Measurements from ENCODE around the gene RNASE4. TPM values are rescaled to one million over a fixed set of nuclear protein-coding genes. Genes with fewer than 3 reads are reported as not detected.
A peak's percentile ranks its signal among the peaks of the same experiment; 100 is the strongest.

Gene RNASE4
- total and polyA plus RNA-seq, 10 of the 15 experiments (the other 5 are each of a cell fraction or from before 2014, with no cell fraction given) = 0.87 to 2.6 (median 1.3) TPM

DNA sequence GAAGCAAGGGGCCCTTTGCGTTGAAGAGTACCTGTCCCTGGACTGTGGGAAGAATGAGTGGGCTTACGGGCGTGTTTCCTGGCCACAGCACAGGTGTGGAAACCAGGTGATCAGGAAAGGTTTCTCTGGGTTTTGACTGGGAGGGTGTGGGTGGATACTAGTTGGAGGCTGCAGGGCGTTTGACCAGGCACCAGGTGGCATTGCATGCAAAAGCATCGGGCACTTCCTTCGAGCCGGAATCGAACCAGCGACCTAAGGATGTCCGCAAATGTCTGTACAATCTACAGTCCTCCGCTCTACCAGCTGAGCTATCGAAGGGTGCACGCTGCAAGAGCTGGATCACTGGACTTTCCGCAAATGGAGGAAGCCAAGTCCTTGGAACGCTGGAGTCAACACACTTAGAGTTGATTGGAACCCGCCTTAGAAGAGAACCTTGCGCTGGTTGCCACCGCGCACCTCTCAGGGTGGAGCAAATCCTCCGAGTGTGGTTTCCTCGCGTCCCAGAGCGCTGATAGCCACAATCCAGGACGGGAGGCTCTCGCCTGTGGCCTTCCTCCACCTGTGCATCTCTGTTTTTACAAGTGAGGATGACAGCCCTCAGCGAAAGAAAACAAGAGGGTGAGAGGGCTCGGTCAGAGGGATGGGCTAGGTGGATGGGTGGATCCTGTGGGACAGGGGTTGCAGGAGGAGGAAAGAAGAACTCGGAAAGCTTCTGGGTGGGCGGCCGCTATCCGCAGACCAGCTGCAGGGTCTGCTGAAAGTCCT lies 21.2 kb upstream of the RNASE4 start (continued):
- TF ChIP-seq, protein P1, sequence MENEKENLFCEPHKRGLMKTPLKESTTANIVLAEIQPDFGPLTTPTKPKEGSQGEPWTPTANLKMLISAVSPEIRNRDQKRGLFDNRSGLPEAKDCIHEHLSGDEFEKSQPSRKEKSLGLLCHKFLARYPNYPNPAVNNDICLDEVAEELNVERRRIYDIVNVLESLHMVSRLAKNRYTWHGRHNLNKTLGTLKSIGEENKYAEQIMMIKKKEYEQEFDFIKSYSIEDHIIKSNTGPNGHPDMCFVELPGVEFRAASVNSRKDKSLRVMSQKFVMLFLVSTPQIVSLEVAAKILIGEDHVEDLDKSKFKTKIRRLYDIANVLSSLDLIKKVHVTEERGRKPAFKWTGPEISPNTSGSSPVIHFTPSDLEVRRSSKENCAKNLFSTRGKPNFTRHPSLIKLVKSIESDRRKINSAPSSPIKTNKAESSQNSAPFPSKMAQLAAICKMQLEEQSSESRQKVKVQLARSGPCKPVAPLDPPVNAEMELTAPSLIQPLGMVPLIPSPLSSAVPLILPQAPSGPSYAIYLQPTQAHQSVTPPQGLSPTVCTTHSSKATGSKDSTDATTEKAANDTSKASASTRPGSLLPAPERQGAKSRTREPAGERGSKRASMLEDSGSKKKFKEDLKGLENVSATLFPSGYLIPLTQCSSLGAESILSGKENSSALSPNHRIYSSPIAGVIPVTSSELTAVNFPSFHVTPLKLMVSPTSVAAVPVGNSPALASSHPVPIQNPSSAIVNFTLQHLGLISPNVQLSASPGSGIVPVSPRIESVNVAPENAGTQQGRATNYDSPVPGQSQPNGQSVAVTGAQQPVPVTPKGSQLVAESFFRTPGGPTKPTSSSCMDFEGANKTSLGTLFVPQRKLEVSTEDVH (IDR thresholded peaks at IDR 0.05; ENCODE audit: low read depth, partially characterized antibody) = no peak
- TF ChIP-seq PML (IDR thresholded peaks at IDR 0.05; ENCODE audit: low read length) = no peak
- TF ChIP-seq CBX3 (IDR thresholded peaks at IDR 0.05; ENCODE audit: borderline replicate concordance, low read depth) = no peak
- TF ChIP-seq HDAC2 (IDR thresholded peaks at IDR 0.05) = no peak
- no peak for TF ChIP-seq SMAD1 (IDR thresholded peaks at IDR 0.05; ENCODE audit: low read depth, partially characterized antibody)
- TF ChIP-seq MXI1 (IDR thresholded peaks at IDR 0.05; ENCODE audit: low read depth, low read length) = peak; percentile 60
- TF ChIP-seq, protein P2, sequence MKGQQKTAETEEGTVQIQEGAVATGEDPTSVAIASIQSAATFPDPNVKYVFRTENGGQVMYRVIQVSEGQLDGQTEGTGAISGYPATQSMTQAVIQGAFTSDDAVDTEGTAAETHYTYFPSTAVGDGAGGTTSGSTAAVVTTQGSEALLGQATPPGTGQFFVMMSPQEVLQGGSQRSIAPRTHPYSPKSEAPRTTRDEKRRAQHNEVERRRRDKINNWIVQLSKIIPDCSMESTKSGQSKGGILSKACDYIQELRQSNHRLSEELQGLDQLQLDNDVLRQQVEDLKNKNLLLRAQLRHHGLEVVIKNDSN (IDR thresholded peaks at IDR 0.05; ENCODE audit: borderline replicate concordance, extremely low read length, insufficient read depth, low read depth, low read length) = no peak
- TF ChIP-seq GABPA (IDR thresholded peaks at IDR 0.05; ENCODE audit: low read depth) = no peak
- no peak for TF ChIP-seq HDGF (IDR thresholded peaks at IDR 0.05)
- no peak for TF ChIP-seq BACH1 (IDR thresholded peaks at IDR 0.05; ENCODE audit: borderline replicate concordance)
- 0 out of 2 replicates have a peak, but pooled peaks have one; percentile 32 for TF ChIP-seq POLR2A (IDR thresholded peaks at IDR 0.05; ENCODE audit: low read depth, low read length)
- TF ChIP-seq, protein P3, sequence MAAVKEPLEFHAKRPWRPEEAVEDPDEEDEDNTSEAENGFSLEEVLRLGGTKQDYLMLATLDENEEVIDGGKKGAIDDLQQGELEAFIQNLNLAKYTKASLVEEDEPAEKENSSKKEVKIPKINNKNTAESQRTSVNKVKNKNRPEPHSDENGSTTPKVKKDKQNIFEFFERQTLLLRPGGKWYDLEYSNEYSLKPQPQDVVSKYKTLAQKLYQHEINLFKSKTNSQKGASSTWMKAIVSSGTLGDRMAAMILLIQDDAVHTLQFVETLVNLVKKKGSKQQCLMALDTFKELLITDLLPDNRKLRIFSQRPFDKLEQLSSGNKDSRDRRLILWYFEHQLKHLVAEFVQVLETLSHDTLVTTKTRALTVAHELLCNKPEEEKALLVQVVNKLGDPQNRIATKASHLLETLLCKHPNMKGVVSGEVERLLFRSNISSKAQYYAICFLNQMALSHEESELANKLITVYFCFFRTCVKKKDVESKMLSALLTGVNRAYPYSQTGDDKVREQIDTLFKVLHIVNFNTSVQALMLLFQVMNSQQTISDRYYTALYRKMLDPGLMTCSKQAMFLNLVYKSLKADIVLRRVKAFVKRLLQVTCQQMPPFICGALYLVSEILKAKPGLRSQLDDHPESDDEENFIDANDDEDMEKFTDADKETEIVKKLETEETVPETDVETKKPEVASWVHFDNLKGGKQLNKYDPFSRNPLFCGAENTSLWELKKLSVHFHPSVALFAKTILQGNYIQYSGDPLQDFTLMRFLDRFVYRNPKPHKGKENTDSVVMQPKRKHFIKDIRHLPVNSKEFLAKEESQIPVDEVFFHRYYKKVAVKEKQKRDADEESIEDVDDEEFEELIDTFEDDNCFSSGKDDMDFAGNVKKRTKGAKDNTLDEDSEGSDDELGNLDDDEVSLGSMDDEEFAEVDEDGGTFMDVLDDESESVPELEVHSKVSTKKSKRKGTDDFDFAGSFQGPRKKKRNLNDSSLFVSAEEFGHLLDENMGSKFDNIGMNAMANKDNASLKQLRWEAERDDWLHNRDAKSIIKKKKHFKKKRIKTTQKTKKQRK (IDR thresholded peaks at IDR 0.05; ENCODE audit: low read depth, low read length) = no peak
- TF ChIP-seq NBN (IDR thresholded peaks at IDR 0.05) = peak; percentile 66
- no peak for TF ChIP-seq PAX5 (IDR thresholded peaks at IDR 0.05; ENCODE audit: borderline replicate concordance, low read depth, low read length)
- TF ChIP-seq NR2C2 (IDR thresholded peaks at IDR 0.05; ENCODE audit: borderline replicate concordance, control insufficient read depth, insufficient read length, low read depth) = no peak
- TF ChIP-seq RELA (IDR thresholded peaks at IDR 0.05; ENCODE audit: borderline replicate concordance, partially characterized antibody) = no peak
- TF ChIP-seq SUZ12 (IDR thresholded peaks at IDR 0.05; ENCODE audit: unreplicated experiment) = no peak
- TF ChIP-seq ASH2L (IDR thresholded peaks at IDR 0.05; ENCODE audit: borderline replicate concordance, low read depth) = no peak
- 0 out of 2 replicates have a peak, but pooled peaks have one; percentile 51 for TF ChIP-seq ZNF207 (IDR thresholded peaks at IDR 0.05; ENCODE audit: borderline replicate concordance)
- TF ChIP-seq, protein P4, sequence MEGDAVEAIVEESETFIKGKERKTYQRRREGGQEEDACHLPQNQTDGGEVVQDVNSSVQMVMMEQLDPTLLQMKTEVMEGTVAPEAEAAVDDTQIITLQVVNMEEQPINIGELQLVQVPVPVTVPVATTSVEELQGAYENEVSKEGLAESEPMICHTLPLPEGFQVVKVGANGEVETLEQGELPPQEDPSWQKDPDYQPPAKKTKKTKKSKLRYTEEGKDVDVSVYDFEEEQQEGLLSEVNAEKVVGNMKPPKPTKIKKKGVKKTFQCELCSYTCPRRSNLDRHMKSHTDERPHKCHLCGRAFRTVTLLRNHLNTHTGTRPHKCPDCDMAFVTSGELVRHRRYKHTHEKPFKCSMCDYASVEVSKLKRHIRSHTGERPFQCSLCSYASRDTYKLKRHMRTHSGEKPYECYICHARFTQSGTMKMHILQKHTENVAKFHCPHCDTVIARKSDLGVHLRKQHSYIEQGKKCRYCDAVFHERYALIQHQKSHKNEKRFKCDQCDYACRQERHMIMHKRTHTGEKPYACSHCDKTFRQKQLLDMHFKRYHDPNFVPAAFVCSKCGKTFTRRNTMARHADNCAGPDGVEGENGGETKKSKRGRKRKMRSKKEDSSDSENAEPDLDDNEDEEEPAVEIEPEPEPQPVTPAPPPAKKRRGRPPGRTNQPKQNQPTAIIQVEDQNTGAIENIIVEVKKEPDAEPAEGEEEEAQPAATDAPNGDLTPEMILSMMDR (IDR thresholded peaks at IDR 0.05 in 2 of 3, conservative IDR thresholded peaks at IDR 0.05 in 1 of 3; ENCODE audit: control insufficient read depth in 2 of 3, extremely low read depth in 1 of 3, insufficient read depth in 1 of 3, low read depth in 3 of 3, low read length in 3 of 3) = peak; percentile 72 to 84 (median 77)
- TF ChIP-seq, protein P5, sequence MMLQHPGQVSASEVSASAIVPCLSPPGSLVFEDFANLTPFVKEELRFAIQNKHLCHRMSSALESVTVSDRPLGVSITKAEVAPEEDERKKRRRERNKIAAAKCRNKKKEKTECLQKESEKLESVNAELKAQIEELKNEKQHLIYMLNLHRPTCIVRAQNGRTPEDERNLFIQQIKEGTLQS (IDR thresholded peaks at IDR 0.05; ENCODE audit: borderline replicate concordance, extremely low read depth, low read depth, low read length) = no peak

Data from GM12878 (cell line).